GM12872 (cell line): ENCODE data around the gene FAM229B.

ENCODE experiments used
- TF ChIP-seq, protein P1 (sequence below): IDR thresholded peaks from 3 replicates; pipeline ENCODE4 v1.5.1; 2011; ENCODE audit warnings: low read depth, mild to moderate bottlenecking, low read length, moderate library complexity; ENCODE audit not compliant: insufficient read depth

Gene FAM229B

DNA sequence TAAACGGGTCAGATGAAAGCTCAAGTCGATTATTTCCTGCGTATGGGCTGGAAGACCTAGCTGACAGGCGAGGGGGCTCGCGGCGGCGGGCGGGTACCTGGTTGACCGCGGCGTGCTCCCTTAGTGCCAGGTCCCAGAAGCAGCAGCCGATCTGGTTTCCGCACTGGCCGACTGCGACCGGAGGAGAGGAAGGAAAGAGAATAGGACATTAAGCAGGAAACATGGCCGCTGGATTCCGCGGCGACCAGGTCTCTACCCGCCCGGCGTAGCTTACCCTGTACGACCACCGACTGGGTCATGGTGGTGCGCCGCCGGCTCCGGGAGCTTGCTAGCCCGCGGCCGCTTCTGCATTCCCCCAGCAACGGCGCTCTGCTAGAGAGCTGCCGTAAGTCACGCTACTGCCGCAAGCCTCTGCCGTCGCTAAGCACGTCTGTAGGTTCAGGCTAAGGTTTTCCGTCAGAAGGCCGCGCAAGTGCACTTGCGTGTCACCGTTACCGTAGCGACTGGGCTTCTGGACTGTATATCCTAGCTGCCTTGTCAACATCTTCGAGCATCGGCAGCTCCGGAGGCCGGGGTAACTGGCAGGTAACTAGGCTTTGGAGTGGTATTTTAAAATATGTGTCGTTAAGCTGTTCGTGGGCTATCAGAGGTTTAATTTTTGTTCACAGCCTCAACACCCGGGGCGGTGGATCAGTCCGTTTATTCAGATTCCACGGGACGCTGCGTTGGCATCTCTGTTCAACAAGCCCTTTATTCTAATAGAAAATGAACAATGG lies at the start of gene FAM229B, which contains the start of gene TUBE1:
Gene FAM229B, plus strand, starts transcription at position 456 of the 776 bp plus-strand sequence. CDS start 11,693 bp downstream, outside the sequence.
Gene TUBE1, minus strand, starts transcription at position 347 of the 776 bp plus-strand sequence. Its CDS starts 48 bp downstream, at position 299.
- TF ChIP-seq, protein P1, sequence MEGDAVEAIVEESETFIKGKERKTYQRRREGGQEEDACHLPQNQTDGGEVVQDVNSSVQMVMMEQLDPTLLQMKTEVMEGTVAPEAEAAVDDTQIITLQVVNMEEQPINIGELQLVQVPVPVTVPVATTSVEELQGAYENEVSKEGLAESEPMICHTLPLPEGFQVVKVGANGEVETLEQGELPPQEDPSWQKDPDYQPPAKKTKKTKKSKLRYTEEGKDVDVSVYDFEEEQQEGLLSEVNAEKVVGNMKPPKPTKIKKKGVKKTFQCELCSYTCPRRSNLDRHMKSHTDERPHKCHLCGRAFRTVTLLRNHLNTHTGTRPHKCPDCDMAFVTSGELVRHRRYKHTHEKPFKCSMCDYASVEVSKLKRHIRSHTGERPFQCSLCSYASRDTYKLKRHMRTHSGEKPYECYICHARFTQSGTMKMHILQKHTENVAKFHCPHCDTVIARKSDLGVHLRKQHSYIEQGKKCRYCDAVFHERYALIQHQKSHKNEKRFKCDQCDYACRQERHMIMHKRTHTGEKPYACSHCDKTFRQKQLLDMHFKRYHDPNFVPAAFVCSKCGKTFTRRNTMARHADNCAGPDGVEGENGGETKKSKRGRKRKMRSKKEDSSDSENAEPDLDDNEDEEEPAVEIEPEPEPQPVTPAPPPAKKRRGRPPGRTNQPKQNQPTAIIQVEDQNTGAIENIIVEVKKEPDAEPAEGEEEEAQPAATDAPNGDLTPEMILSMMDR, result no peak; the same call in 2 of the 3 replicates

- TF ChIP-seq, protein P1, result no peak
Measured at GRCh38 chr6:112037783-112038216, 49.6 kb upstream of the FAM229B start.

- TF ChIP-seq, protein P1, result no peak
Measured at GRCh38 chr6:112038268-112038667, 49.1 kb upstream of the FAM229B start.

DNA sequence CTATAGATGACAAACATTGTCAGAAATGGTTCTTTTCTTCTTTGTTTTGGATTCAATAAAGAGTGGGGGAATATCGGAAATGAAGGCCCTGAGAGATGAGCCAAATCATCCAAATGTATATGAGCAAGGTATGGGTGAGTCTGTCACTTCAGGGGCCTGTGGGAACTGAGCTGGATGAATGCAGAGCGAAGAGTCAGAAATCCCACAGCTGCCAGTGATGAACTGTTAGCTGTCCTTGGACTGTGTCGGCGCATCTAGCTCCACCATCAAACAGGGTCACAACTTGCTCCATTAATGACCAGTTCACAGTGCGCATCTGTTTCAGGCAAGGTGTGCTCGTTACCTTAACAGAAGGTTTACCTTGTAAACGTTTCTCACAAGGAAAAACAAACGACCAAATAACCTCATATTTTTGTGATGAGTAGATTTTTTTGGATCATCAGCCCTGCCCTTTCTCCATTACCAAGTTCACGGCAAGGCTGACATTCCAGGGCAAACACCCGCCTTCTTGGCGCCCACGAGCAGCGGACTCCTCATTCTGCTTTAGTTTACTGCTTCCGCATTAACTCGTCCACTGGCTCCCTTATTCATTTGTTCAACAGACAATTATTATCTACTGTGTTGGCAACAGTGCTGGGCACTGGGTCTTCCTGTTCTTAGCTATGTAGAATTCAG lies 48.5 kb upstream of the FAM229B start:
- TF ChIP-seq, protein P1, result no peak

DNA sequence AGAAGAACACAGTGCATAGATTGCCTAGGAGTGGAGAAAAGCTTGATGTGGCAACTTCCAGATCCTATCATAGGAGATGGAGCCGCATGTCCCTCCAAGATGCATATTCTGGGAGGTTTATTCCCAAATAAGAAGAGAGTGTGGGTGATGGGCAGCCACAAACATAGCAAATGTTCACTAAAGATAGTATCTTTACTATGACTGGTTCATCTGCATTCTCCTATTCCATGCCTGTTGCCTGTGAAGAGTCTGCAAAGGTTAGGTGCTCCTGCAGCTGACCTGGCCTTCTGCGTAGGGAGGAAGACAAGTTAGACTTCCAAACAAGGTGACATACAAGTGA lies 48.0 kb upstream of the FAM229B start:
- TF ChIP-seq, protein P1, result no peak

DNA sequence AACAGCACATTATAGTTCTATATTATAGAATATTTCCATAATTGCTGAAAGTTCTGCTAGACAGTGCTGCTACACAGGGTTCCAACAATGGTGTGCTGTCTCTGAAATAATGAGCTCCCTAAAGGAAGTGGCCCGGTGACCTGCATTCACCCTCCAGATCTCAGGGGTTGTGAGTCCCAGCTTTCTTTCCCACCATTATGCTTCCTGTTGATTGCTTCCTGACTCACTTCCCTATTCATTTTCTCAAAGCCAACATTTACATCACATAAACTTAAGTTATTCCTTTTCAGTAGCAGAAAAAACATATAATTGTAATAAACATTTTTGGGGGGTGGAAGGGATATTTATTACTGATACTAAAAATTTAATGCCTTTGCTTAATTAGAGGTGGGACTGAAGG lies 46.4 kb upstream of the FAM229B start:
- TF ChIP-seq, protein P1, result no peak

GRCh38 chr6:112041535-112041934 lies 45.9 kb upstream of the FAM229B start:
- TF ChIP-seq, protein P1, result no peak
